ENCODE data around the gene KLF13. TPM values are rescaled to one million over a fixed set of nuclear protein-coding genes. Genes with fewer than 3 reads are reported as not detected.
A peak's percentile ranks its signal among the peaks of the same experiment; 100 is the strongest.

The KLF13 gene
- total and polyA plus RNA-seq, 9 donors, result 32.1 to 42.2 (median 35.6) TPM

GRCh38 chr15:31379042-31379441 is 52.4 kb downstream of the KLF13 start:
- peaks cover 31% of the 10 kb centered on the region for H3K4me1 ChIP-seq (ENCODE audit: control insufficient read depth, insufficient read depth, low read length)
- peaks cover 4% of the 10 kb centered on the region for H3K9me3 ChIP-seq (replicated peaks; ENCODE audit: control insufficient read depth, low read depth, low read length)
- H3K36me3 ChIP-seq (ENCODE audit: control insufficient read depth, insufficient read depth, low read length), result peaks cover 16% of the 10 kb centered on the region
- WGBS (ENCODE audit: insufficient coverage), result no CpG with 5 or more reads among the region's 6 CpGs
- H3K27me3 ChIP-seq (ENCODE audit: control insufficient read depth, insufficient read depth, low read length), result no peaks in the 10 kb centered on the region
- no peak overlapping the region for H3K4me3 ChIP-seq (ENCODE audit: low read length)
- peak; percentile 40 for DNase-seq
- no peak overlapping the region for H3K27ac ChIP-seq (ENCODE audit: low read length)

GRCh38 chr15:31379577-31379976 is 52.9 kb downstream of the KLF13 start:
- H3K9me3 ChIP-seq (replicated peaks; ENCODE audit: control insufficient read depth, low read depth, low read length), result peaks cover 4% of the 10 kb centered on the region
- H3K27ac ChIP-seq (ENCODE audit: low read length), result no peak overlapping the region
- peaks cover 29% of the 10 kb centered on the region for H3K4me1 ChIP-seq (ENCODE audit: control insufficient read depth, insufficient read depth, low read length)
- WGBS (ENCODE audit: insufficient coverage), result 55% methylated on average over 8 of the region's 8 CpGs
- no peak overlapping the region for H3K4me3 ChIP-seq (ENCODE audit: low read length)
- peaks cover 16% of the 10 kb centered on the region for H3K36me3 ChIP-seq (ENCODE audit: control insufficient read depth, insufficient read depth, low read length)
- no peaks in the 10 kb centered on the region for H3K27me3 ChIP-seq (ENCODE audit: control insufficient read depth, insufficient read depth, low read length)
- DNase-seq, result no peak

- H3K36me3 ChIP-seq (ENCODE audit: control insufficient read depth, insufficient read depth, low read length), result peaks cover 13% of the 10 kb centered on the region
- no peak overlapping the region for H3K4me3 ChIP-seq (ENCODE audit: low read length)
- no peak overlapping the region for H3K27ac ChIP-seq (ENCODE audit: low read length)
- H3K4me1 ChIP-seq (ENCODE audit: control insufficient read depth, insufficient read depth, low read length), result peaks cover 22% of the 10 kb centered on the region
- no peaks in the 10 kb centered on the region for H3K27me3 ChIP-seq (ENCODE audit: control insufficient read depth, insufficient read depth, low read length)
- peaks cover 4% of the 10 kb centered on the region for H3K9me3 ChIP-seq (replicated peaks; ENCODE audit: control insufficient read depth, low read depth, low read length)
- no peak for DNase-seq
- WGBS (ENCODE audit: insufficient coverage), result 84% methylated on average over 9 of the region's 10 CpGs
Observed at GRCh38 chr15:31381801-31382712, 55.4 kb downstream of the KLF13 start.

- Histone ChIP-seq H3K4me3 (ENCODE audit: low read length) (no peak overlapping the region), H3K27me3 (ENCODE audit: control insufficient read depth, insufficient read depth, low read length) (no peaks in the 10 kb centered on the region), H3K36me3 (ENCODE audit: control insufficient read depth, insufficient read depth, low read length) (peaks cover 13% of the 10 kb centered on the region), H3K9me3 (replicated peaks; ENCODE audit: control insufficient read depth, low read depth, low read length) (peaks cover 4% of the 10 kb centered on the region), H3K4me1 (ENCODE audit: control insufficient read depth, insufficient read depth, low read length) (peaks cover 23% of the 10 kb centered on the region), H3K27ac (ENCODE audit: low read length) (no peak overlapping the region)
- WGBS (ENCODE audit: insufficient coverage), result 76% methylated on average over 5 of the region's 5 CpGs
- DNase-seq, result no peak
Observed at GRCh38 chr15:31382713-31383045, 56.0 kb downstream of the KLF13 start.

- peaks cover 23% of the 10 kb centered on the region for H3K4me1 ChIP-seq (ENCODE audit: control insufficient read depth, insufficient read depth, low read length)
- no peaks in the 10 kb centered on the region for H3K27me3 ChIP-seq (ENCODE audit: control insufficient read depth, insufficient read depth, low read length)
- H3K4me3 ChIP-seq (ENCODE audit: low read length), result no peak overlapping the region
- DNase-seq, result no peak
- peaks cover 13% of the 10 kb centered on the region for H3K36me3 ChIP-seq (ENCODE audit: control insufficient read depth, insufficient read depth, low read length)
- H3K9me3 ChIP-seq (replicated peaks; ENCODE audit: control insufficient read depth, low read depth, low read length), result peaks cover 4% of the 10 kb centered on the region
- 75% methylated on average over 3 of the region's 6 CpGs for WGBS (ENCODE audit: insufficient coverage)
- no peak overlapping the region for H3K27ac ChIP-seq (ENCODE audit: low read length)
Observed at GRCh38 chr15:31383139-31383538, 56.5 kb downstream of the KLF13 start.

GRCh38 chr15:31384568-31384967 is 57.9 kb downstream of the KLF13 start:
- Histone ChIP-seq H3K27me3 (ENCODE audit: control insufficient read depth, insufficient read depth, low read length) (peaks cover 2% of the 10 kb centered on the region), H3K4me1 (ENCODE audit: control insufficient read depth, insufficient read depth, low read length) (peaks cover 9% of the 10 kb centered on the region), H3K9me3 (replicated peaks; ENCODE audit: control insufficient read depth, low read depth, low read length) (peaks cover 8% of the 10 kb centered on the region), H3K27ac (ENCODE audit: low read length) (no peak overlapping the region), H3K36me3 (ENCODE audit: control insufficient read depth, insufficient read depth, low read length) (peaks cover 13% of the 10 kb centered on the region), H3K4me3 (ENCODE audit: low read length) (no peak overlapping the region)
- 92% methylated on average over 3 of the region's 4 CpGs for WGBS (ENCODE audit: insufficient coverage)
- DNase-seq, result no peak

- WGBS (ENCODE audit: insufficient coverage), result no CpG with 5 or more reads among the region's 3 CpGs
- peaks cover 6% of the 10 kb centered on the region for H3K4me1 ChIP-seq (ENCODE audit: control insufficient read depth, insufficient read depth, low read length)
- H3K36me3 ChIP-seq (ENCODE audit: control insufficient read depth, insufficient read depth, low read length), result peaks cover 8% of the 10 kb centered on the region
- peaks cover 16% of the 10 kb centered on the region for H3K9me3 ChIP-seq (replicated peaks; ENCODE audit: control insufficient read depth, low read depth, low read length)
- H3K27me3 ChIP-seq (ENCODE audit: control insufficient read depth, insufficient read depth, low read length), result peaks cover 3% of the 10 kb centered on the region
- no peak overlapping the region for H3K4me3 ChIP-seq (ENCODE audit: low read length)
- no peak for DNase-seq
- no peak overlapping the region for H3K27ac ChIP-seq (ENCODE audit: low read length)
Observed at GRCh38 chr15:31385736-31386135, 59.1 kb downstream of the KLF13 start.

GRCh38 chr15:31387092-31387478 is 60.5 kb downstream of the KLF13 start:
- Histone ChIP-seq H3K27me3 (ENCODE audit: control insufficient read depth, insufficient read depth, low read length) (peaks cover 5% of the 10 kb centered on the region), H3K9me3 (replicated peaks; ENCODE audit: control insufficient read depth, low read depth, low read length) (peaks cover 11% of the 10 kb centered on the region), H3K27ac (ENCODE audit: low read length) (no peak overlapping the region), H3K4me3 (ENCODE audit: low read length) (no peak overlapping the region), H3K4me1 (ENCODE audit: control insufficient read depth, insufficient read depth, low read length) (peaks cover 6% of the 10 kb centered on the region), H3K36me3 (ENCODE audit: control insufficient read depth, insufficient read depth, low read length) (no peaks in the 10 kb centered on the region)
- DNase-seq, result no peak
- no CpG with 5 or more reads among the region's 2 CpGs for WGBS (ENCODE audit: insufficient coverage)

- 57% methylated on average over 6 of the region's 6 CpGs for WGBS (ENCODE audit: insufficient coverage)
- peaks cover 9% of the 10 kb centered on the region for H3K27me3 ChIP-seq (ENCODE audit: control insufficient read depth, insufficient read depth, low read length)
- DNase-seq, result peak; percentile 54
- no peaks in the 10 kb centered on the region for H3K36me3 ChIP-seq (ENCODE audit: control insufficient read depth, insufficient read depth, low read length)
- peaks cover 11% of the 10 kb centered on the region for H3K9me3 ChIP-seq (replicated peaks; ENCODE audit: control insufficient read depth, low read depth, low read length)
- H3K27ac ChIP-seq (ENCODE audit: low read length), result no peak overlapping the region
- H3K4me3 ChIP-seq (ENCODE audit: low read length), result no peak overlapping the region
- H3K4me1 ChIP-seq (ENCODE audit: control insufficient read depth, insufficient read depth, low read length), result peaks cover 9% of the 10 kb centered on the region
Observed at GRCh38 chr15:31387479-31388118, 61.0 kb downstream of the KLF13 start.

- H3K4me3 ChIP-seq (ENCODE audit: low read length), result no peak overlapping the region
- H3K27ac ChIP-seq (ENCODE audit: low read length), result no peak overlapping the region
- H3K9me3 ChIP-seq (replicated peaks; ENCODE audit: control insufficient read depth, low read depth, low read length), result peaks cover 11% of the 10 kb centered on the region
- H3K36me3 ChIP-seq (ENCODE audit: control insufficient read depth, insufficient read depth, low read length), result no peaks in the 10 kb centered on the region
- H3K27me3 ChIP-seq (ENCODE audit: control insufficient read depth, insufficient read depth, low read length), result peaks cover 25% of the 10 kb centered on the region
- DNase-seq, result no peak
- WGBS (ENCODE audit: insufficient coverage), result no CpG with 5 or more reads among the region's 4 CpGs
- peaks cover 14% of the 10 kb centered on the region for H3K4me1 ChIP-seq (ENCODE audit: control insufficient read depth, insufficient read depth, low read length)
Observed at GRCh38 chr15:31389576-31389975, 62.9 kb downstream of the KLF13 start.
